Myocyte (in vitro differentiated cells): Measurements from ENCODE around the gene SALL2. TPM values are rescaled to one million over a fixed set of nuclear protein-coding genes. Genes with fewer than 3 reads are reported as not detected.

Experiments
- DNase-seq: peaks from one replicate; pipeline ENCODE4 v3.0.0-alpha.2; 2012; ENCODE audit warnings: low read depth
- total RNA-seq: library from RNA; depleted of rRNA; stranded (reverse); fragments of >200 nt; gene quantifications from 2 replicates; pipeline ENCODE4 v1.2.3, GENCODE V29; 2014

Gene SALL2
- total RNA-seq, 1 donor from 2014 or later: 4.7 TPM

GRCh38 chr14:21528381-21529348, 2.5 kb upstream of the SALL2 start:
- no peak for DNase-seq

GRCh38 chr14:21527318-21527679, 1.2 kb upstream of the SALL2 start:
- DNase-seq: no peak

- no peak for DNase-seq
Measured at GRCh38 chr14:21526672-21527317, 649 bp upstream of the SALL2 start.

- DNase-seq: no peak
Measured at GRCh38 chr14:21525571-21525961, 580 bp downstream of the SALL2 start.

GRCh38 chr14:21524575-21525490, 1.3 kb downstream of the SALL2 start:
- no peak for DNase-seq

GRCh38 chr14:21523203-21523602, 2.9 kb downstream of the SALL2 start:
- DNase-seq: no peak

- DNase-seq: no peak
Measured at GRCh38 chr14:21521501-21521900, 4.6 kb downstream of the SALL2 start.

GRCh38 chr14:21520767-21521166, 5.4 kb downstream of the SALL2 start:
- DNase-seq: no peak

- no peak for DNase-seq
Measured at GRCh38 chr14:21518725-21519124, 7.4 kb downstream of the SALL2 start.

GRCh38 chr14:21514341-21514740, 11.8 kb downstream of the SALL2 start:
- DNase-seq: no peak

- DNase-seq: peak; percentile 100
Measured at GRCh38 chr14:21510735-21511657, 15.2 kb downstream of the SALL2 start, which contains the start of gene METTL3. Gene METTL3 (minus strand): TSS chr14:21511340. CDS start chr14:21511223, 117 bp downstream.

- no peak for DNase-seq
Measured at GRCh38 chr14:21509432-21510143, 16.6 kb downstream of the SALL2 start.

GRCh38 chr14:21506557-21506956, 19.6 kb downstream of the SALL2 start:
- no peak for DNase-seq

GRCh38 chr14:21505012-21505553, 21.1 kb downstream of the SALL2 start:
- DNase-seq: no peak

- DNase-seq: peak; percentile 33
Measured at GRCh38 chr14:21503376-21503775, 22.8 kb downstream of the SALL2 start.

GRCh38 chr14:21501568-21501967, 24.6 kb downstream of the SALL2 start:
- DNase-seq: no peak

- peak; percentile 52 for DNase-seq
Measured at GRCh38 chr14:21498540-21499526, 27.3 kb downstream of the SALL2 start.

GRCh38 chr14:21496453-21496852, 29.7 kb downstream of the SALL2 start:
- no peak for DNase-seq
